Dendritic cell treated with granulocyte-macrophage colony-stimulating factor and Interleukin-4, amounts not matched to agents 40 ng/mL and 50 ng/mL, for 4 days (primary cell): ENCODE measurements around the gene EFNA1.
"Not testable (repeated sequence)": the region's sequence is repeated elsewhere in the genome, so short reads cannot be mapped to it uniquely, and the experiment has no call there.

Experiments used
- H3K27ac Mint-ChIP-seq: one replicate; pipeline ENCODE4 v1.8.0; 2022; ENCODE audit warnings: mild to moderate bottlenecking, mixed read lengths
- H3K27me3 Mint-ChIP-seq: one replicate; pipeline ENCODE4 v1.8.0; 2022; ENCODE audit warnings: mild to moderate bottlenecking, mixed read lengths
- H3K36me3 Mint-ChIP-seq: one replicate; pipeline ENCODE4 v1.8.0; 2022; ENCODE audit warnings: low read depth, mixed read lengths
- H3K4me1 Mint-ChIP-seq: one replicate; pipeline ENCODE4 v1.8.0; 2022; ENCODE audit warnings: low read depth, mixed read lengths
- H3K4me3 Mint-ChIP-seq: one replicate; pipeline ENCODE4 v1.8.0; 2022; ENCODE audit warnings: mild to moderate bottlenecking, moderate library complexity, mixed read lengths
- H3K9me3 Mint-ChIP-seq: one replicate; pipeline ENCODE4 v1.8.0; 2022; ENCODE audit warnings: mixed read lengths
- intact Hi-C: fragments of 100-400 bp; cut with micrococcal nuclease; formaldehyde crosslinking; loops from one replicate; pipeline ENCODE4 v1.15.0; 2022

EFNA1 gene

GRCh38 chr1:155166051-155166470 lies 38.4 kb downstream of the EFNA1 start:
- H3K36me3 Mint-ChIP-seq = peaks cover 26% of the 10 kb centered on the region
- no peaks in the 10 kb centered on the region for H3K9me3 Mint-ChIP-seq
- no peak overlapping the region for H3K4me3 Mint-ChIP-seq
- peaks cover 26% of the 10 kb centered on the region for H3K27me3 Mint-ChIP-seq
- peaks cover 19% of the 10 kb centered on the region for H3K4me1 Mint-ChIP-seq
- H3K27ac Mint-ChIP-seq = no peak overlapping the region
- intact Hi-C loops = loop anchor here (5.0 kb wide), 1 partner anchor 39 kb away; the partner anchor contains the start of gene EFNA1

GRCh38 chr1:155166471-155167165 lies 38.9 kb downstream of the EFNA1 start:
- Mint-ChIP-seq H3K9me3 (no peaks in the 10 kb centered on the region), H3K27me3 (peaks cover 26% of the 10 kb centered on the region), H3K27ac (peak overlapping the region; percentile 26), H3K4me1 (peaks cover 19% of the 10 kb centered on the region), H3K4me3 (no peak overlapping the region), H3K36me3 (peaks cover 32% of the 10 kb centered on the region)
- intact Hi-C loops = loop anchor here (1.0 to 5.0 kb wide), 2 partner anchors 39 to 75 kb away; partner anchors contain the start of gene EFNA1

- Mint-ChIP-seq H3K4me3 (peak overlapping the region; percentile 17), H3K36me3 (peaks cover 36% of the 10 kb centered on the region), H3K9me3 (no peaks in the 10 kb centered on the region), H3K27me3 (peaks cover 26% of the 10 kb centered on the region), H3K27ac (peak overlapping the region; percentile 26), H3K4me1 (peaks cover 25% of the 10 kb centered on the region)
- intact Hi-C loops = loop anchor here (1.0 to 5.0 kb wide), 2 partner anchors 40 to 76 kb away; partner anchors contain the start of gene EFNA1
These were observed 39.8 kb downstream of the EFNA1 start for GRCh38 chr1:155167166-155168104.

GRCh38 chr1:155168105-155168445 lies 40.4 kb downstream of the EFNA1 start:
- intact Hi-C loops = loop anchor here (5.0 kb wide), 1 partner anchor 41 kb away; the partner anchor contains the start of gene EFNA1
- Mint-ChIP-seq H3K4me1 (peaks cover 27% of the 10 kb centered on the region), H3K27me3 (peaks cover 26% of the 10 kb centered on the region), H3K36me3 (peaks cover 43% of the 10 kb centered on the region)
- not testable (repeated sequence) for H3K27ac Mint-ChIP-seq, H3K4me3 Mint-ChIP-seq, H3K9me3 Mint-ChIP-seq

GRCh38 chr1:155168456-155169210 lies 41.0 kb downstream of the EFNA1 start:
- intact Hi-C loops = loop anchor here (5.0 kb wide), 1 partner anchor 41 kb away; the partner anchor contains the start of gene EFNA1
- Mint-ChIP-seq H3K36me3 (peaks cover 46% of the 10 kb centered on the region), H3K27ac (no peak overlapping the region), H3K27me3 (peaks cover 30% of the 10 kb centered on the region), H3K4me3 (no peak overlapping the region), H3K4me1 (peaks cover 33% of the 10 kb centered on the region), H3K9me3 (no peaks in the 10 kb centered on the region)

- intact Hi-C loops = loop anchor here (5.0 kb wide), 1 partner anchor 42 kb away; the partner anchor contains the start of gene EFNA1
- Mint-ChIP-seq H3K9me3 (no peaks in the 10 kb centered on the region), H3K27me3 (peaks cover 34% of the 10 kb centered on the region), H3K4me3 (no peak overlapping the region), H3K36me3 (peaks cover 46% of the 10 kb centered on the region), H3K4me1 (peaks cover 42% of the 10 kb centered on the region), H3K27ac (no peak overlapping the region)
These were observed 41.9 kb downstream of the EFNA1 start for GRCh38 chr1:155169541-155169940.

- Mint-ChIP-seq H3K4me1 (peaks cover 49% of the 10 kb centered on the region), H3K4me3 (no peak overlapping the region), H3K9me3 (no peaks in the 10 kb centered on the region), H3K36me3 (peaks cover 46% of the 10 kb centered on the region), H3K27me3 (peaks cover 40% of the 10 kb centered on the region), H3K27ac (no peak overlapping the region)
- intact Hi-C loops = no loop called here
These were observed 42.6 kb downstream of the EFNA1 start for GRCh38 chr1:155170101-155170785.

- H3K27ac Mint-ChIP-seq = no peak overlapping the region
- H3K4me3 Mint-ChIP-seq = no peak overlapping the region
- peaks cover 46% of the 10 kb centered on the region for H3K36me3 Mint-ChIP-seq
- H3K4me1 Mint-ChIP-seq = peaks cover 55% of the 10 kb centered on the region
- H3K27me3 Mint-ChIP-seq = peaks cover 41% of the 10 kb centered on the region
- no peaks in the 10 kb centered on the region for H3K9me3 Mint-ChIP-seq
- intact Hi-C loops = no loop called here
These were observed 43.1 kb downstream of the EFNA1 start for GRCh38 chr1:155170806-155171205.

GRCh38 chr1:155171836-155172731 lies 44.4 kb downstream of the EFNA1 start:
- peaks cover 46% of the 10 kb centered on the region for H3K36me3 Mint-ChIP-seq
- peaks cover 57% of the 10 kb centered on the region for H3K4me1 Mint-ChIP-seq
- intact Hi-C loops = no loop called here
- H3K27me3 Mint-ChIP-seq = peaks cover 28% of the 10 kb centered on the region
- H3K27ac Mint-ChIP-seq = peak overlapping the region; percentile 97
- peak overlapping the region; percentile 96 for H3K4me3 Mint-ChIP-seq
- no peaks in the 10 kb centered on the region for H3K9me3 Mint-ChIP-seq

- Mint-ChIP-seq H3K4me3 (peak within 1 kb of the TSS; percentile 96), H3K36me3 (peaks cover 46% of the 10 kb centered on the region), H3K4me1 (peaks cover 57% of the 10 kb centered on the region), H3K27ac (peak within 1 kb of the TSS; percentile 97), H3K9me3 (no peaks in the 10 kb centered on the region), H3K27me3 (peaks cover 21% of the 10 kb centered on the region)
- intact Hi-C loops = no loop called here
These were observed 45.2 kb downstream of the EFNA1 start, which contains the start of gene KRTCAP2 for GRCh38 chr1:155172732-155173477. KRTCAP2 (minus strand) TSS chr1:155173304; CDS start chr1:155173224, 80 bp downstream.

GRCh38 chr1:155173478-155174323 lies 46.0 kb downstream of the EFNA1 start, which contains the start of gene TRIM46:
TRIM46 (plus strand) TSS chr1:155173849; CDS start chr1:155173967, 118 bp downstream.
- intact Hi-C loops = no loop called here
- peak within 1 kb of the TSS; percentile 97 for H3K27ac Mint-ChIP-seq
- H3K4me3 Mint-ChIP-seq = peak within 1 kb of the TSS; percentile 96
- peaks cover 64% of the 10 kb centered on the region for H3K4me1 Mint-ChIP-seq
- H3K9me3 Mint-ChIP-seq = no peaks in the 10 kb centered on the region
- peaks cover 43% of the 10 kb centered on the region for H3K36me3 Mint-ChIP-seq
- H3K27me3 Mint-ChIP-seq = peaks cover 18% of the 10 kb centered on the region
